SK-MEL-5 (cell line): ENCODE results near the gene OR2T5. TPM values are rescaled to one million over a fixed set of nuclear protein-coding genes. Genes with fewer than 3 reads are reported as not detected.
"Not testable (repeated sequence)": the region's sequence is repeated elsewhere in the genome, so short reads cannot be mapped to it uniquely, and the experiment has no call there.

ENCODE experiments used
- DNase-seq: peaks from one replicate; pipeline ENCODE4 v3.0.0-alpha.2; 2016; ENCODE audit warnings: low read depth, low spot score
- in situ Hi-C: cut with HindIII; loops from 2 replicates; pipeline ENCODE4 v1.10.0; 2016; ENCODE audit warnings: low sequenced_read_pairs, high pct_unique_total_duplicates, low pct_unique_long_range_greater_than_20kb
- total RNA-seq: library from RNA; depleted of rRNA; stranded (reverse); fragments of >200 nt; shearing (Covaris generic); gene quantifications from 2 replicates; pipeline ENCODE4 v1.2.3, GENCODE V29; 2014; rRNA removed

The OR2T5 gene
- total RNA-seq, 1 experiment from 2014 or later: not detected

DNA sequence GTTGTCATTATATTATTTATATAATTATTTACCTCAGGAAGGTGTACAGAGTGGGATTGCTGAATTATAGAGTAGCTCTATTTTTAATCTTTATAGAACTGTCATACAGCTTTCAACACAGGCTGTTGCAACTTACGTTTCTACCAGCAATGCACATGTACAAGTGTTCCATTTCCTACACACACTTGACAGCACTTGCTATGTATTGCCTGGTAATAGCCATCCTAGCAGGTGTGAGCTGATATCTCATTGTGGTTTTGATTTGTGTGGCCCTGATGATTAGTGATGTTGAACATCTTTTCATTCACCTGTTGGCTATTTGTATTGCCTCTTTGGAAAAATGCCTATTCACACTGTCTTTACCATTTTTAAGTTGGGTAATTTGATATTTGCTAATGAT, 12.7 kb upstream of the OR2T5 start:
- DNase-seq, in situ Hi-C loops: not testable (repeated sequence)

DNA sequence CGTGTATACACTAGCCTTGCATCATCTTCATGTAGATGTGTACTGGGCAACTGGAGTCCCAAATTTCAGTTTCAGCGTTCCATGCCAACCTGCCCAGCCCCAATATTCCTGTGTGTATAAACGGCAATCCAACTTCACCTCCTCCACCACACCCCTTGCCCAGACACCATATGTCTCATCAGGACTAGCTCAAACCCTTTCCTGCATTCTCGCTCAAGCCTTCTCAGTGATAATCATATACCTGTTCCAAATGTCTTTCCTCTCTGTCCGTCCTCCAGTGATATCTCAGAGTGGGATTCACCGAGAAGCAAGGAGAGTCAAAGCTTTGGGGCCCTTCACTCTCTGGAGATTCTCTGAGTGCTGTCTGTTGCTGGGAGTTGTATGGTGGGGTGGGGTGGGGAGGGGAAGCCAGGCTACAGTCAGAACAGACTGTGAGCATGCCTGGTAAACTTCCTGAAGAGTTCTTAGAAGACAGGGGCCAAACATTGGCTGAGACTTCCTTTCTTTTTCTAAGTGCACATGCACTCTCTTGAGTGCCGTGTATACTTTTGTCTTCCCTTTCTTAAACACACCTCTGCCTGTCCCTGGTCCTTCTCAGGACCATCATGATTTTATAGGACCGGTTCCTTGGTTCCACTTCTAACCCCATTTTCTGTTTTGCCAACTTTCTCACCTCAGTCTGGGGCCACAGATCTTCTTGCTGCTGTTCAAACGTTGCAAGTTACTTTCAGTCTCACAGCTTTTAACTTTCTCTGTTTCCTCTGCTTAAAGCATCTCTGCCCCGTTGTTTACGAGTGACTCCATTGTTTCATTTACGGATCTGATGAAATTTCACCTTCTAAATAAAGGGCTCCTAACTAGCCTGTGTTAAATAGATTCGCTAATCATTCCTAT, 6.5 kb upstream of the OR2T5 start:
- DNase-seq, in situ Hi-C loops: not testable (repeated sequence)

DNA sequence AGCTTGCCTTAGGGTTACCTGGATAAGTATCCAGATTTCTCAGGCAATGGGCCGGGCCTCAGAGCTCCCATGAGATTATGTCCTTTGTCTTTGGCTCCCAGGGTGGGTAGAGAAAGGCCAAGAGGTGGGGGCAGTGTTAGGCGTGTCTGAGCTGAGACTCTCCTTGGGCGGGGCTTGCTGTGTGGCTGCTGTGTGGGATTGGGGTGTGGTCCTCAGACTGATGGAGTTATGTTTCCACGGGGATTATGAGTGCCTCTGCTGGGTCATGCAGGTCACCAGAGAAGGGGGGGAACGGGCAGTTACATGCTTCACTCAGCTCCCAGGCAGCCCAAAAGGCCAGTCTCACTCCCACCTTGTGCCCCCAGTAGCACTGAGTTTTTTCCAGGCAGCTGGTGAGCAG, 8.3 kb downstream of the OR2T5 start:
- in situ Hi-C loops, DNase-seq: not testable (repeated sequence)

DNA sequence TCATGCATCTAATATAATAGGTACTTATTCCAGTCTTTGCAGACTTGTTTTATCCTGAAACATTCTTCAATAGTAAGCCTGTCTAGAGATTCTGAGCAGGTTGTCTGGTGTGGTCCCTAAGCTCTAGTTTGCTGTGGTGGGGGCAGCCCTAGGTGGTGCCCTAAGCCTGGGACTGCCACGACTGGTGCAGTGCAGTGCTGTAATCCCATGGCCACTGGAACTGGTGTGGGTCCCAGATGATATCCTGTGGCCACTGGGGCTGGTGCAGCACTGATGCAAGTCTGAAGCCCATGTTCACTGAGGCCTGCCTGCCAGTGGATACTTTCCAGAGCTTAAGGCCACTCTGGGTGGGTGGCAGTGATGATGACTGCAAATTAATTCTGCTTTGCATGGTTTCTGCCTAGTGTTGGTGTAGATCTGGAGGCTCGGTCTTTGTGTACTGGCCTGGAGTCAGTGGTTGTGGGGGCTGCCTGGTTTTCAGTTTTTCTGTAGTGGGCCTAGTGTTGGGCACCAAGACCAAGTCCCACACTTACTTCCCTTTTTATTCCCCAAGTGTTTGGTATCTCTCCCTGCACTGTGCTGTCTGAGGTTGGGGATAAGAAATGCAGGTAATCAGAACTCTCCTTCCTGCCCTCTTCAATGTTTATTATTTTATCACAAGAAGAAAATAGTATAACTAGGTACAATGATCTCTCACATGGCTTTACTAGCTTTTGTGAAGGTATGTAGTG, 12.1 kb downstream of the OR2T5 start:
- in situ Hi-C loops, DNase-seq: not testable (repeated sequence)

DNA sequence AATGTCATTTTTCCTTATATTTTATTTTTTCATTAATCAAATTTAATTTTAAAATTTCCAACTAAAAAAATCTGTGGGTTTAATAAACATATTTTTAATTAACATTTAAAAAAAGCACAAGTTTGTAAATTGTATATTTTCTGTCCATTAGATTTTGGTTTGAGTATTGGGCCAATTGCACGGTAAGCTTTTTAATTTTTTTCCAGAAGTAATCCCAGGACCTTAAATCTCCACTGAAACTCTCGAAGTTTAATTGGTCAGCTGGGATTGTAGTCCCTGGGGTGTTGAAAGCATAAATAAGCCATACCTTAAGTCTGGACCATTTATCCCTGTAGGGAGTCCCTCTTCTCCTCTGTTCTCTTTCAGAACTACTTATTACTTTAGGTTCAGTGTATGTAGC, 19.4 kb downstream of the OR2T5 start, which contains the start of gene OR2G6:
OR2G6 (plus strand) TSS at position 301 of the 400 bp plus-strand sequence. CDS start 13,574 bp downstream, outside the sequence.
- in situ Hi-C loops, DNase-seq: not testable (repeated sequence)

DNA sequence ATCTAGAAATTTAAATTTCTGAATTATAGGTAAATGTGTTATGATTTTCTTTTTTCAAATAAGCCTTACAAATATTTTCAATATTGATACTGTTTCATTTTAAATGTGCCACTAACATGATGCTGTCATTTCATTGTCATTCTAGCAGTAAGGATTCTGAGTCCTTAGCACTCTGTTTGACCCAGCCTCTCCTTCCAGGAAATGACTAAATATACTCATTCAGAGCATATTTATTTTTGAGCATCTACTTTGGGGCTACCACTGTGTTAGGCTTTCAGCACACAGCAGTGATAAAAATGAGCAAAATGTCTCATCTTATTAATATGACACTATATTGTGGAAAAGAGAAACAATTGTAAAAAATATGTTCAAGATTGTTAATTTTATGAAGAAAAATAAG, 21.8 kb downstream of the OR2T5 start:
- in situ Hi-C loops: not testable (repeated sequence)

DNA sequence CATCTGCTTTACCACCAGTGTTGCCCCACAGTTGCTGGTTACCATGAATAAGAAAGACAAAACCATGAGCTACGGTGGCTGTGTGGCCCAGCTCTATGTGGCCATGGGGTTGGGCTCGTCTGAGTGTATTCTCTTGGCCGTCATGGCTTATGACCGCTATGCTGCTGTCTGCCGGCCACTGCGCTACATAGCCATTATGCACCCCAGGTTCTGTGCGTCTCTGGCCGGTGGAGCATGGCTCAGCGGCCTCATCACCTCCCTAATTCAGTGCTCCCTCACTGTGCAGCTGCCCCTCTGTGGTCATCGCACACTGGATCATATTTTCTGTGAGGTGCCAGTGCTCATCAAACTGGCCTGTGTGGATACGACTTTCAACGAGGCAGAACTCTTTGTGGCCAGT, 33.5 kb downstream of the OR2T5 start:
- in situ Hi-C loops: no loop called here

More for the DNA sequence above, 21.8 kb downstream of the OR2T5 start:
- not testable (repeated sequence) for DNase-seq

DNA sequence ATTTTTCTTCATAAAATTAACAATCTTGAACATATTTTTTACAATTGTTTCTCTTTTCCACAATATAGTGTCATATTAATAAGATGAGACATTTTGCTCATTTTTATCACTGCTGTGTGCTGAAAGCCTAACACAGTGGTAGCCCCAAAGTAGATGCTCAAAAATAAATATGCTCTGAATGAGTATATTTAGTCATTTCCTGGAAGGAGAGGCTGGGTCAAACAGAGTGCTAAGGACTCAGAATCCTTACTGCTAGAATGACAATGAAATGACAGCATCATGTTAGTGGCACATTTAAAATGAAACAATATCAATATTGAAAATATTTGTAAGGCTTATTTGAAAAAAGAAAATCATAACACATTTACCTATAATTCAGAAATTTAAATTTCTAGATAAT, 49.1 kb downstream of the OR2T5 start:
- in situ Hi-C loops, DNase-seq: not testable (repeated sequence)

More for the DNA sequence above, 33.5 kb downstream of the OR2T5 start:
- no peak for DNase-seq

Other genes starting within 250 kb of the OR2T5 start
- gene OR2T33, start 210.6 kb upstream of the OR2T5 start, total RNA-seq: not detected in 2 replicates
- gene OR2T12, start 185.2 kb upstream of the OR2T5 start, total RNA-seq: not detected in 2 replicates
- not detected in 2 replicates for gene OR2M7, start 164.0 kb upstream of the OR2T5 start, total RNA-seq
- not detected in 2 replicates for gene OR14C36, start 139.8 kb upstream of the OR2T5 start, total RNA-seq
- not detected in 2 replicates for gene OR2T4, start 126.9 kb upstream of the OR2T5 start, total RNA-seq
- not detected in 2 replicates for gene OR2T6, start 112.8 kb upstream of the OR2T5 start, total RNA-seq
- not detected in 2 replicates for gene OR2T1, start 85.5 kb upstream of the OR2T5 start, total RNA-seq
- gene OR2T2, start 43.0 kb upstream of the OR2T5 start, total RNA-seq: not detected in 2 replicates
- not detected in 2 replicates for gene OR2T3, start 15.2 kb upstream of the OR2T5 start, total RNA-seq
- gene OR2G6, start 19.5 kb downstream of the OR2T5 start, total RNA-seq: not detected in 2 replicates
- gene OR2T29, start 74.2 kb downstream of the OR2T5 start, total RNA-seq: not detected in 2 replicates
- not detected in 2 replicates for gene OR2T34, start 86.2 kb downstream of the OR2T5 start, total RNA-seq
- gene OR2T10, start 109.1 kb downstream of the OR2T5 start, total RNA-seq: not detected in 2 replicates
- not detected in 2 replicates for gene OR2T11, start 146.5 kb downstream of the OR2T5 start, total RNA-seq
- not detected in 2 replicates for gene OR2T35, start 156.7 kb downstream of the OR2T5 start, total RNA-seq
- not detected in 2 replicates for gene OR2T27, start 166.9 kb downstream of the OR2T5 start, total RNA-seq
- not detected in 2 replicates for gene OR14I1, start 214.2 kb downstream of the OR2T5 start, total RNA-seq